HG02588 (cell line): ENCODE data around the gene AFAP1.

Experiments used
- ATAC-seq: cut with Tn5 transposase; IDR thresholded peaks from one replicate; pipeline ENCODE4 v1.9.1; 2021; ENCODE audit warnings: mild to moderate bottlenecking, moderate library complexity; ENCODE audit not compliant: unreplicated experiment

Gene AFAP1

DNA sequence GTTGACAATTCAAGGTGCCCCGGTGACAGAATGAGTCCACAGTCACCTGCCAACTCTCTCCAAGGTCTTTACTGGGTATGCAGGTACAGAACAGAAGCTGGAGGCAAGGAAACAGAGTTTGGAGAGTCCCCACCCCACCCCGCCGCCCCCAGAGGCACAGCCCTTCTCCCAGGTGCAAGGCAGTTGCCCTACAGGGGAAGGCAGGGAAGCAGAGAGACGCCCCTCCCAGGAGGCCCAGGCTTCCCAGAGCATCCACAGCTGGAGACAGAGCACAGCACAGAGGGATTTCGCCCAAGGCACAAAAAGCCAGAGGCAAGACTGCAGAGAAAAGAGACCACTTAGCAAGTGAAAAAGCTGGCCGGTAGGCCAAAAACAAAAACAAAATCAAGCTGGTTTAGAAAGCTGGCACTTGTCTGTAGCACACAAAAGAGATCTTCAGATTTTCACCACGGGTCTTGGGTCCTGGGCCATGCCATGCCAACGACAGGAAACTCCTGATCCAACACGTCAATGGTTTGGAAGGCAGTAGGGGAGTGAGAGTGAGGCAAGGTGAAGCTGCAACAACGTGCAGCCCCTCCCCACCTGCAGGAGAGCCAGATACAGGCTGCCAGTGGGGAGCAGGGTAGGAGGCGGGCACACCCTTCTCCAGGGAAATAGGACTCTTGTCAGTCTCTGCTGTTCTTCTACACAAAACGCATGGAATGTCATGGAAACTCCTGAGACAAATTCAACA, 113.3 kb downstream of the AFAP1 start:
- ATAC-seq, result no peak

GRCh38 chr4:7824218-7824617, 115.4 kb downstream of the AFAP1 start:
- ATAC-seq, result no peak

DNA sequence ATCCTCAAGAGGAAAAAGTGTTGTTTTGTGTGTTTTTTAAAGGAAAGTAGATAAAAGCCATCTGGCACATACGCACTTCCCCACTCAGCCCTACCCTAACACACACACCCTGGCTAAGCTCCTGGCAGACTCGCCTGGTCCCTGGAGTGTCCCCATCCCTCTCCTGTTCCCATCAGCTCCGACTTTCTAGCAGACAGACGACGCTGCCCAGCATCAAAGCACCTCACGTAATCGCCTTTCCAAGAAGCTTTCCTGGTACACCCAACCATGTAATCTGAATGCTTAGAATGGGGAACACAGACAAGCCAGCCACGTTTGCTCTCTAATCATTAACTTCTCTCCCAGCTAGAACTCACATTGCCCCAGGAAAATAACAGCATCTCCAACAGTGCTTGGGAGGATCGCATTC, 116.2 kb downstream of the AFAP1 start:
- no peak for ATAC-seq

- ATAC-seq, result no peak
Observed at GRCh38 chr4:7822877-7823276, 116.8 kb downstream of the AFAP1 start.

DNA sequence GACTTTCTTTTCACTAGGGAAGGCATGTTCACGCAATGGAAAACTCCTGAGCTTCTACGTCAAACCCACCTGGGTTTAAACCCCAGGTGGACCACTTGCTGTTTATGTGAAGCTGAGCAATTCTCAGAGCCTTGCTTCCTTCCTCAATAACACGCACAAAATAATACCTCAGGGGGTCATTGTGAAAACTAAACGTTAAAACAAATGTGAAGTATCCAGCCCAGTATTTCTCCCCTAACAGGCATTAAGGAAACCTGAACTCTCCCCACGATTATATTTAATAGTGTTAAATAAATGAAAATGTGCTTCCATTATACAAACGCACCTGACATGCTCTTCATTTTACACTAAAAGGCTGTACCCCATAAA, 117.5 kb downstream of the AFAP1 start:
- no peak for ATAC-seq

DNA sequence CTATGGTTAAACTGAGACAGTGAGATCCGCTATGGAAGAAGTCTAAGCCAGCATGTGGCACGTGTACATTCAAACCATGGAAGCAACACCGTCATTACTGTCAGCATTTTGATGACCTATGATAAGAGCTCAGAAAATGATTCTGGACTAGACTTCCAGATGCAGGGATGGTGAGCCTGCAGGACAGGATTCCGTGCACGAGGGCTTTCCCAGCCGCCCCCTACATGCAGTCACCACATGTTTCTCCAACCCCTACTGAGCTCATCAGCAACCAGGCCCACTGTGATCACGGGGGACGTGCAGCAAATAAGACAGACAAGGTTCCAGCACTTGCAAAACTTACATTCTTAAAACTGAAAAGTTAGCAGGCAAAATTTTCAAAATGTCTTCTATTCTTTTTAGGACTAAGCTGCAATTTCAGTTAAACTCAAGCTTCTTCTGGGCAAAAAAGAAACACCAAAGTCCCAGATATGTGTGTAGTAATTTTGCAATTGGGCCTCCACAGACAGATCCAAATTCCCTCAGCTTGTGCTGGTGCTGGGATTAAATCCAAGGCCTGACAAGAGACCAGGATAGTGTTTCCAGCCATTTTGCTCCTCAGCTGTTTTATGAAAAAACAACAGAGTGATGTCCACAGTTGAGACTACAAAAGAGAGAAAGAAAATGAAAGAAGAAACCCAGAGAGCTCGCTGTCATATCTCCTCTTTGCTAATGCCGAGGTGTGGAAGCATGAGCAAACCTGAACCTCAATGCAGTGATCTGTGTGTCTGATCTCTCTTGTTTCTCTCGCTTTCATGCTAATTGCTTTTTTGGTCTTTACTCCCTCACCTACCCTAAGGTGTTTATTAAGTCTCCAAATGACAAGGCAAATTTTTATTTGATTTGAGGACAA, 118.2 kb downstream of the AFAP1 start:
- ATAC-seq, result no peak

GRCh38 chr4:7820031-7820818, 119.4 kb downstream of the AFAP1 start:
- no peak for ATAC-seq

GRCh38 chr4:7819446-7819845, 120.2 kb downstream of the AFAP1 start:
- no peak for ATAC-seq

- ATAC-seq, result no peak
Observed at GRCh38 chr4:7818399-7818911, 121.2 kb downstream of the AFAP1 start.

GRCh38 chr4:7817877-7818398, 121.7 kb downstream of the AFAP1 start:
- no peak for ATAC-seq

DNA sequence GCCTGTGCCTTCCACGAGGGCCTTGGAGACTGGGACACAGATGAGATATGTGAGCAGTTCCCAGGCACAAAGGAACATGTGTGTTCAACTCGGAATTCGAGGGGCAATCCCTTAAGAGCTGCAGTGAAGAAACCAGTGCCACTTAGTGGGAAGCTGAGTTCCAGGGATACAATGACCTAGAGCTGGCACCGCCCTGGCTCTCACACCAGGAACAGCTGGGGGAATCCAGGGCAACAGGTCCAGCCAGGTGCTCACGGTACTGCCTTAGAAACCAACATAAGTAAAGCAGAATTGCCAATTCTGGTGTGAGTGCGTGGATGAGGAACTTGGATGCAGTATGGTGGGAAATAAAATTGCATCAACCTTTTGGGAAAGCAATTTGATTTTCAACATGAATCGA, 122.9 kb downstream of the AFAP1 start:
- ATAC-seq, result no peak

- no peak for ATAC-seq
Observed at GRCh38 chr4:7815981-7816380, 123.7 kb downstream of the AFAP1 start.

- ATAC-seq, result no peak
Observed at GRCh38 chr4:7815562-7815961, 124.1 kb downstream of the AFAP1 start.

- ATAC-seq, result no peak
Observed at GRCh38 chr4:7814451-7814850, 125.2 kb downstream of the AFAP1 start.

- ATAC-seq, result no peak
Observed at GRCh38 chr4:7813674-7814073, 126.0 kb downstream of the AFAP1 start.

GRCh38 chr4:7812921-7813320, 126.7 kb downstream of the AFAP1 start:
- ATAC-seq, result no peak

DNA sequence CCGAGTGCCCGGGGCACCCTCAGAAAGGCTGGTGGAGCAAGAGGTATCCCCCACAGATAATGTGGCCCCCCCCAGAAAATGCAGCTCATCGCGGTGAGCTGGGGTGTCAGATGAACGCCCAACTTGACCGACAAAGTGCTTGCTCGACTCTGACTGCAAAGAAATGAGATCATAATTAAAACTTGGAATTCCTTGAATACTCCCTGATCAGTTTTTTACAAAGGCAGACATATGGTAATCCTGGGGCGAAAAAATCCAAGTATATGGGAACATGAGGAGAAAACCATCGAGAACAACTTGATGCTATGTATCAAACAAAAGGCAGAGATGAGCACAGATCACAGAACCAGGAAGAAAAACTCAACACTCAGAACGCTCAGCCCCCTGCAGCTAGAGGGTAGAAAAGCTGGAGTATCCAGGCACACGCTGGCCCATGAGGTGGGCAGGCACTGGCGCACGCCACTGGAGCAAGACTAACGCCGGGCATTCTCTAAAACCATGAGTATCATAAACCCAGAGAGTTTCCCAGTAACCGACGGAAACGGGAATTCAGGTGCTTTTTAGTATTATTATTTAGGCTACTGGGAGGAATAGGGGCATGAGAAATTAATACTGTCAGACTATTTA, 127.3 kb downstream of the AFAP1 start:
- no peak for ATAC-seq

- ATAC-seq, result no peak
Observed at GRCh38 chr4:7811536-7812191, 128.0 kb downstream of the AFAP1 start.

GRCh38 chr4:7810783-7811535, 128.7 kb downstream of the AFAP1 start:
- no peak for ATAC-seq
